ENCODE measurements around the gene NUDT4. TPM values are rescaled to one million over a fixed set of nuclear protein-coding genes. Genes with fewer than 3 reads are reported as not detected.
A peak's percentile ranks its signal among the peaks of the same experiment; 100 is the strongest.

NUDT4 gene
- total and polyA plus RNA-seq, 9 of the 15 experiments (the other 6 are each of a cell fraction or from before 2014, with no cell fraction given), result 38.1 to 164 (median 99.2) TPM

GRCh38 chr12:93419388-93420034 is 41.8 kb downstream of the NUDT4 start:
- peak; percentile 70 for FAIRE-seq
- Histone ChIP-seq H3K9me1 (ENCODE audit: control insufficient read depth, insufficient read depth, low read length) (no peaks in the 10 kb centered on the region), H3K27ac (ENCODE audit: extremely low read depth, low read depth, low read length) (no peak overlapping the region), H3K27me3 (ENCODE audit: control insufficient read depth in 2 of 2, insufficient read depth in 2 of 2, low read length in 2 of 2) (no peaks in the 10 kb centered on the region), H3K9me3 (replicated peaks; ENCODE audit: control insufficient read depth, insufficient read depth, low read depth, low read length) (no peaks in the 10 kb centered on the region), H4K20me1 (replicated peaks; ENCODE audit: control insufficient read depth, insufficient read depth, low read length) (peaks cover 22% of the 10 kb centered on the region), H3K36me3 (ENCODE audit: control insufficient read depth, insufficient read depth, low read length) (peaks cover 8% of the 10 kb centered on the region; the same call in 2 of the 3 replicates), H3K9ac (ENCODE audit: insufficient read depth in 1 of 2, low read depth in 2 of 2, low read length in 2 of 2) (no peak overlapping the region), H3K4me3 (no peak overlapping the region), H3K4me2 (ENCODE audit: insufficient read depth, low read length) (no peak overlapping the region), H3K4me1 (replicated peaks in 1 of 2; ENCODE audit: control insufficient read depth in 2 of 2, insufficient read depth in 2 of 2, low read length in 2 of 2) (peaks cover 3 to 14% of the 10 kb centered on the region in 2 experiments; a peak in 2 of 5 replicates), H3K79me2 (ENCODE audit: control insufficient read depth, insufficient read depth, low read length) (peaks cover 98% of the 10 kb centered on the region), H2AFZ (ENCODE audit: low read depth, low read length) (no peak overlapping the region)
- intact Hi-C loops (cut with micrococcal nuclease), result loop anchor here (5.0 to 10.0 kb wide), 4 partner anchors 392 to 685 kb away; no protein-coding TSS in a partner anchor
- peak; percentile 34 to 53 (median 46) for DNase-seq (ENCODE audit: extremely low read depth in 1 of 4, low spot score in 3 of 4)
- POLR2A ChIA-PET, result interaction anchor here (0.6 to 2.5 kb wide), 9 partner anchors 9 to 432 kb away, joined by 3 to 7 read pairs (median 4); no protein-coding TSS in a partner anchor
- no TSS peak for BruUV-seq (replicated peaks)
- ATAC-seq, result peak; percentile 77
- CTCF ChIA-PET (ENCODE audit: low intra/inter-chr PET ratio), result interaction anchor here (0.6 to 2.6 kb wide), 9 partner anchors 324 to 726 kb away, joined by 3 to 11 read pairs (median 3); no protein-coding TSS in a partner anchor
- WGBS (ENCODE audit: insufficient coverage, low coverage, missing lambda C conversion rate), result 4% methylated on average over 1 of the region's 1 CpG
- in situ Hi-C loops (cut with MboI), result loop anchor here (10.0 to 25.0 kb wide), 3 partner anchors 432 to 685 kb away; no protein-coding TSS in a partner anchor
- TF ChIP-seq, protein P1, sequence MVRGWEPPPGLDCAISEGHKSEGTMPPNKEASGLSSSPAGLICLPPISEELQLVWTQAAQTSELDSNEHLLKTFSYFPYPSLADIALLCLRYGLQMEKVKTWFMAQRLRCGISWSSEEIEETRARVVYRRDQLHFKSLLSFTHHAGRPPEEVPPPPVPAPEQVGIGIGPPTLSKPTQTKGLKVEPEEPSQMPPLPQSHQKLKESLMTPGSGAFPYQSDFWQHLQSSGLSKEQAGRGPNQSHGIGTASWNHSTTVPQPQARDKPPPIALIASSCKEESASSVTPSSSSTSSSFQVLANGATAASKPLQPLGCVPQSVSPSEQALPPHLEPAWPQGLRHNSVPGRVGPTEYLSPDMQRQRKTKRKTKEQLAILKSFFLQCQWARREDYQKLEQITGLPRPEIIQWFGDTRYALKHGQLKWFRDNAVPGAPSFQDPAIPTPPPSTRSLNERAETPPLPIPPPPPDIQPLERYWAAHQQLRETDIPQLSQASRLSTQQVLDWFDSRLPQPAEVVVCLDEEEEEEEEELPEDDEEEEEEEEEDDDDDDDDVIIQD (CRISPR knock-in tag; IDR thresholded peaks at IDR 0.05), result no peak
- TF ChIP-seq, protein P2, sequence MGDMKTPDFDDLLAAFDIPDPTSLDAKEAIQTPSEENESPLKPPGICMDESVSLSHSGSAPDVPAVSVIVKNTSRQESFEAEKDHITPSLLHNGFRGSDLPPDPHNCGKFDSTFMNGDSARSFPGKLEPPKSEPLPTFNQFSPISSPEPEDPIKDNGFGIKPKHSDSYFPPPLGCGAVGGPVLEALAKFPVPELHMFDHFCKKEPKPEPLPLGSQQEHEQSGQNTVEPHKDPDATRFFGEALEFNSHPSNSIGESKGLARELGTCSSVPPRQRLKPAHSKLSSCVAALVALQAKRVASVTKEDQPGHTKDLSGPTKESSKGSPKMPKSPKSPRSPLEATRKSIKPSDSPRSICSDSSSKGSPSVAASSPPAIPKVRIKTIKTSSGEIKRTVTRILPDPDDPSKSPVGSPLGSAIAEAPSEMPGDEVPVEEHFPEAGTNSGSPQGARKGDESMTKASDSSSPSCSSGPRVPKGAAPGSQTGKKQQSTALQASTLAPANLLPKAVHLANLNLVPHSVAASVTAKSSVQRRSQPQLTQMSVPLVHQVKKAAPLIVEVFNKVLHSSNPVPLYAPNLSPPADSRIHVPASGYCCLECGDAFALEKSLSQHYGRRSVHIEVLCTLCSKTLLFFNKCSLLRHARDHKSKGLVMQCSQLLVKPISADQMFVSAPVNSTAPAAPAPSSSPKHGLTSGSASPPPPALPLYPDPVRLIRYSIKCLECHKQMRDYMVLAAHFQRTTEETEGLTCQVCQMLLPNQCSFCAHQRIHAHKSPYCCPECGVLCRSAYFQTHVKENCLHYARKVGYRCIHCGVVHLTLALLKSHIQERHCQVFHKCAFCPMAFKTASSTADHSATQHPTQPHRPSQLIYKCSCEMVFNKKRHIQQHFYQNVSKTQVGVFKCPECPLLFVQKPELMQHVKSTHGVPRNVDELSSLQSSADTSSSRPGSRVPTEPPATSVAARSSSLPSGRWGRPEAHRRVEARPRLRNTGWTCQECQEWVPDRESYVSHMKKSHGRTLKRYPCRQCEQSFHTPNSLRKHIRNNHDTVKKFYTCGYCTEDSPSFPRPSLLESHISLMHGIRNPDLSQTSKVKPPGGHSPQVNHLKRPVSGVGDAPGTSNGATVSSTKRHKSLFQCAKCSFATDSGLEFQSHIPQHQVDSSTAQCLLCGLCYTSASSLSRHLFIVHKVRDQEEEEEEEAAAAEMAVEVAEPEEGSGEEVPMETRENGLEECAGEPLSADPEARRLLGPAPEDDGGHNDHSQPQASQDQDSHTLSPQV (IDR thresholded peaks at IDR 0.05), result no peak
- TF ChIP-seq ARID3A (IDR thresholded peaks at IDR 0.05; ENCODE audit: borderline replicate concordance, low read depth, low read length) (0 out of 2 replicates have a peak, but pooled peaks have one; percentile 22), CREM (IDR thresholded peaks at IDR 0.05; ENCODE audit: low read depth) (no peak)
